NCI-H82 (cell line): ENCODE data around the gene C9orf152.
"Not testable (repeated sequence)": the region's sequence is repeated elsewhere in the genome, so short reads cannot be mapped to it uniquely, and the experiment has no call there.

Experiments
- DNase-seq: peaks from one replicate; lab custom pipeline; 2025; lab: John Stamatoyannopoulos, UW

C9orf152 gene

DNA sequence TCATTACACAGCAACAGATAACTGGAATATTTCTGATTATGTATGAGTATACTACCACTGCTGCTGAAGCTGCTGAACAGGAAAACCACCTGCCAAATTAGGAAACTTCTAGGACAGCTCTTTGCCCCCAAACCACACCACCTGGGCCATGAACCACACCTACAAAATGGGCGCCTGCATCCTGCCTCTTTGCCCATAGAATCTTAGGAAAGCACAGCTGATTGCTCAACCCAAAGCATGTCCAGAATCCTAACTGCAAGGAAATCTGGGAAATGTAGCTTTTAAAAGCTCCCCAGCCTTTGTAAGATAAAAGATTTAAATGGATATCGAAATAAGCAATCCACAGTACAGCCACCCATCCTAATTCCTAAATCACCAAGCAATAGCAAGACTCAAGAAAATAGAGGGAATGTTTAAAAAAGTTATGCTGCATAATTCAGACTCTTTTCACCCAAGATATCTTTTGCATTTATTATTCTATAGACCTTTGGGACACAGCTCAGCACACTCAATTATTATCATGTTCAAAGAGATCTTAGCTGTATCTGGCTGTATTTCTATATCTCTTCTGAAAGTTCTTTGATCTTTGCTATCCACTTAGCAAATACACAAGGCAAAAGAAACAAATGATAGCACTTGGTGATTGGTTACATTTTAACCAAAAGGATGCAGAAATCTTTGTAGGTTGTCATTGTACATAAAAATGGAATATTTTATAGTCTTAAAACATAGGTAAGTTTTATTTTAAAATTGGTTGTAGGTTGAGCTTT is 6.8 kb upstream of the C9orf152 start:
- DNase-seq, result no peak

DNA sequence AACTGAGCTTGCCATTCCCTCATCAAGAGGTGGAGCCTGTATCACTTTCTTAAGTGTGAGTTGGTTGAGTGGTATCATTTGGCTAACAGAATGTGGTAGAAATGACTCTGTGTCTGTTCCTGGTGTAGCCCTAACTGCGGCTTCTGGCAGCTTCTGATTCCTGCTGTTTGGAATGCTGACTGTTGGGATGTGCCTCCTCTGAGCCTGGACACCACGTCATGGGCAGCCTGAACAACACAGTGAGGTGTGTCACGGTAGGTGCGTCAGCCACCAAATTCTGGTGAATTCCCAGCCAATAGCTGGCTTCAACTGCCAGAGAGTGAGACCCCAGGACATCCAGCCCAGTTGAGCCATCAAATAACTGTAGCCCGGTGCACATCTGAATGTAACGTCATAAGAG is 6.1 kb upstream of the C9orf152 start:
- no peak for DNase-seq

DNA sequence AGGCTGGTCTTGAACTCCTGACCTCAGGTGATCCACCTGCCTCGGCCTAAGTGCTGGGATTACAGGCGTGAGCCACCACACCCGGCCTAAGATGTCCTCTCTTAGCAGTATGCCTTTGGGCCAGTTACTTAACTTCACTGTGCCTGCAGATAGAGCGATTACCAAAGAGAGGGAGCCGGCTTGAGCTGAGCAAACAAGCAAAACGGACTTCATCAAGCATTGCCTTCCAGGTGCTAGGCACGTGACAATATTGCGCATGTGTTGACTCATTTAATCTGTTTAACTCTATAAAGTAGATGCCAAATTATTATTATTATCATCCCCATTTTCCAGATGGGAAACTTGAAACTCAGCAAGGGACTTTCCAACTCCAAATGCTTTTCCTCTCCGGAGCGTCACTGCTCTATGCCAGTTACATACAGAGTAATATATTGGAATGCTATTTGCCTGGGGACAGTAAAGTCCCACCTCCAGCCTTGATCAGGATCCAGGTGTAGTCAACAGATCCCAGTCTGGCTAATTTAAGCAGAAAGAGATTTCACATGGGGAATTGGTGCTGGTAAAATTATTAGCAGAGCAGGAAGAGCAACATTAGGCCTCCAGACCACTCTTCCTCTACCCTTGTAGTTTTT is 5.6 kb upstream of the C9orf152 start:
- no peak for DNase-seq

DNA sequence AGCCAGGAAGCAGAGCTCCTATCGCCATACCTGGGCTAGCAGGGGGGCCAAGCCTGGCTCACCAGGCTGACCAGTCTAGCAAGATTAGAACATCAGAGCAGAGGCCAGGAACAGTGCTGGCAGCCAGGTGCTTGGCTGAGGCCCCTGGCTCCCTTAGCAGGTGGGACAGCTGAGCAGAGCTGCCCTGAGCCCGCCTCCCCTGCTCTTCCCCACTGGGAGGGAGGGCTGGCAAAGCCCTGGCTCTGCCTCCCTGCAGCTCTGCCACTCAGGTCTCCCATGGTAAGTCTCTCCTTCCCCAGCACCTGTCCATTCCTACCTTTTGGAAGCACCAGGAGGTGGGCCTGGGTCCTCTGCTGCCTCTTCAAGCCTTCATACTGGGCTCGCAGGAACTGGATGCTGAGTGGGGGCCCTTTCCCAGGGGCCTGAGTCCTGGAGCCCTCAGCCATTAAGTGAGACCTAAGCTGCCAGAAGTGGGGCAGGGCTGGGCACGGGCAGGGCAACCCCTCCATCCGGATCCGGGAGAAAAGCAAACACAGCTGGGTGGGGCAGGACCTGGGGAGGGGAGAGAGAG is 803 bp downstream of the C9orf152 start:
- DNase-seq, result no peak

GRCh38 chr9:110206389-110206788 is 1.6 kb downstream of the C9orf152 start:
- no peak for DNase-seq

DNA sequence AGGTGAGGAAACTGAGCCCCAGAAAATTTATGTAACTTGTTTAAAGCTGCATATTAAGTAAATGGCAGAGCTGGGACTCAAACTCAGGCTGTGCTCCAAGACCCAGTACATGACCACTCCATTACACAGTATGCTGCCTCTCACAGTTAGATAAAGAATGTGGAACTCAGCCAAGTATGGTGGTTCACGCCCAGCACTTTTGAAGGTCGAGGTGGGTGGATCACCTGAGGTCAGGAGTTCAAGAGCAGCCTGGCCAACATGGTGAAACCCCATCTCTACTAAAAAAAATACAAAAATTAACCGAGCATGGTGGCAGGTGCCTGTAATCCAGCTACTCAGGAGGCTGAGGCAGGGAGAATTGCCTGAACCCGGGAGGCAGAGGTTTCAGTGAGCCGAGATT is 2.3 kb downstream of the C9orf152 start:
- DNase-seq, result not testable (repeated sequence)

DNA sequence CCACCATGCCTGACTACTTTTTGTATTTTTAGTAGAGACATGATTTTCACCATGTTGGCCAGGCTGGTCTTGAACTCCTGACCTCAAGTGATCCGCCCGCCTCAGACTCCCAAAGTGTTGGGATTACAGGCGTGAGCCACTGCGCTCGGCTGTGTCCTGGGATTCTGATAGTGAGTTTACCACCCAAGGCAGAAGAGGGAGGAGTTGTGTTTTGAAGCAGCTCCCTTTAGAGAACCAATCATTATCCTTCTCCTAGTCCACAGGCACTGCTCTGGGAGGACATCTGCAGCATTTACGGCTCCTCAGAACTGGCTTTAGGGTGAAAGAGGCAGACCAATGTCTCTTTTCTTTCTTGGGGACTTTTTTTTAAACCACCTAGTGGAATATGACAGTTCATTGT is 5.7 kb downstream of the C9orf152 start:
- DNase-seq, result no peak

DNA sequence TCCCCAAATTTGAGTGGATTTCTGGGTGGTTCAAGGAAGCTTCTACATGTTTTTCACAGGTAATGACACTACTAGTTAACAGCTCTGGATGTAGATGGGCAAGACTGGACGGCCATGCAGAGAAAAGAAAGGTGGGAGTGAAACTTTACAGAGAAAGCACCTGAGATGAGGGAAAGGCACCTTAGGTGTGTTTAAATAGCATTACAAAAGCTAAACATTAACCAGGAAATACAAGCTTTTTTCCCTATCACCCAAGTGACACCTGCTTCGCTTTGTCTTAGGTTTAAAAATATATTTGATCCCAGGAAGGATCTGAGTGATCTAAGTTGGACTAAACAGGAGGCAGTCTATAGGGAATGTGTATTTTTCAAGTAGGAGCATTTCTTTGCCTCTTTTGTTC is 8.3 kb downstream of the C9orf152 start:
- DNase-seq, result no peak

DNA sequence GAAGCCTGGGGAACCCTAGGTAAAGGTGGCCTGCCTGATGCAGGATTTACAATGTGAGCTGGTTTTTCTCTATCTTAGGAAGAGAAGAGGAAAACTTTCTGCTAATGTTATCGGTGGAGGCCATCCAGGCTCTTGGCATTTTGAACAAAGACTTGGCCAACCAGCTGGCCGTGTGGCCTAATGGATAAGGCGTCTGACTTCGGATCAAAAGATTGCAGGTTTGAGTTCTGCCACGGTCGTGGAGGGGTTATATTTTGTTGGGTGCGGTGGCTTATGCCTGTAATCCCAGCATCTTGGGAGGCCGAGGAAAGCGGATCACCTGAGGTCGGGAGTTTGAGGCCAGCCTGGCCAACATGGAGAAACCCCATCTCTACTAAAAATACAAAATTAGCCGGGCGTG is 9.6 kb downstream of the C9orf152 start:
- DNase-seq, result no peak

- no peak for DNase-seq
These were observed 10.4 kb downstream of the C9orf152 start for GRCh38 chr9:110197330-110198187.

- DNase-seq, result not testable (repeated sequence)
These were observed 11.9 kb downstream of the C9orf152 start for GRCh38 chr9:110196084-110196499.

DNA sequence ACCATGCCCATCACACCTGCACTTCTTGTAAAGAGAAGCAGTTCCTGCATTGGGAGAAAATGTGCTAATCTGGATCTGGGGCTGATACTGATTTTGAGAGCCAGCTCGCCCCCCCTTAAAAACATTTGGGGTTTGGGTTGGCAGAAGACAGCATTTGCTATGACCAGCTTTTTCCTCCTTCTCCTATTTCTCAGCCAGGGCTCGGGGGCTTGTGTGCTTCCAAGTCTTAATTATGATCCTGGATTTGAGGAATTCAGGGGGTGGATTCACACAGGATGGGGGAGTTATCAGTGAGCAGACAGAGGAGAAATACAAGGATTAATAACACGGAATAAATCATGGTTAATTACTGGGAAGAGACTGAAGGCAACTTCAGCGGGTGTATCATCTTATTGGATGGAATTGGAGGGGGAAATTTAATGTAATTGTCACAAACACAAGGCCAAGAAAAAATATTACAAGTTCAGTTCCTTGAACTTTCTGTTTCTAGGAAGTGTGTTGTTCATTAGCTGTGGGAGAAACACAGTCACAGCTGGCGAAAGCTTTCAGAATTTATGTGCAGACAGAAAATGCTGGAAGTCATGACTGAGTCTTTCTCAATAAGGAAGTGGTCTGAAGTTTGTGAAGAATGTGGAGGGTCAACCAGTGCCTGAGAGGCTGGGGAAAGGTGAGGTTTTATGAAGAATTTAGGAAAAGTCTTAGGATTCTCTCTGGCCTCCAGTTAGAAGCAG is 15.3 kb downstream of the C9orf152 start:
- no peak for DNase-seq

- no peak for DNase-seq
These were observed 16.3 kb downstream of the C9orf152 start for GRCh38 chr9:110191615-110192014.

GRCh38 chr9:110189559-110190320 is 18.2 kb downstream of the C9orf152 start:
- DNase-seq, result no peak

DNA sequence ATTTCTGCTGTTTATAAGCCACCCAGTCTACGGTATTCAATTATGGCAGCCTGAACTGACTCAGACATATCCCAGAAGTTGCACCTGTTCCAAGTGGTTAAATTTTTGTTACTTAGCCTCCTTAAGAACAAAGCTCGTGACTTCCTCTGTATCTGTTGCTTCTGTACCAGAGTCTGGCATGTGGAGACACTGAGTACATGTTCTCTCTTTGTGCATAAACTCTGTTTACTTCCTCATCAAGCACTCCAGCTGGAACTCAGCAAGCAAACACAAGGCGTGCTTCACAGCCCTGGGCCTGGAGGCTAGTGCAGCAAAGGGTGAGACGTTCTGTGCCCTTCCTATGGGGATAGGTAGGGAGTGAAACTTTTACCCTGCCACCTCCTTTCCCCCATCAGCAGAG is 19.0 kb downstream of the C9orf152 start:
- no peak for DNase-seq

DNA sequence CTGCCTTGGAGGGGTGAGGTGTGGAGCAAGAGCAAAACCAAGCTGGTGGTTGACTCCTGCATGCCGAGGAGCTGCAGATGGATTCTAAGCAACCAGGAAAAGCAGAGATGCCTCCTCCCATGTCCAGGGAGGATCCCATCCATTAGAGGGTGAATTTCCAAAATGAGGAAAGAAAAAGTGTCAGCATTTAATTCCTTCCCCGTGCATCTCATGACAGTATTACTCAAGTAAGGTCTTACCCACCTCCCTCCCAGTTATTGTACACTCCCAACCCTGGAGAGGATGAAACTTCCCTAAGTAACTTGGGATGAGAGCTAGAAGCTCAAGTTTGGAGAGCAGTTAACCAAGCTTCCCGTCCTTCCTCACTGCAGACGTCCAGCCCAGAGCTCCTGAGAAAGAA is 19.9 kb downstream of the C9orf152 start:
- no peak for DNase-seq

DNA sequence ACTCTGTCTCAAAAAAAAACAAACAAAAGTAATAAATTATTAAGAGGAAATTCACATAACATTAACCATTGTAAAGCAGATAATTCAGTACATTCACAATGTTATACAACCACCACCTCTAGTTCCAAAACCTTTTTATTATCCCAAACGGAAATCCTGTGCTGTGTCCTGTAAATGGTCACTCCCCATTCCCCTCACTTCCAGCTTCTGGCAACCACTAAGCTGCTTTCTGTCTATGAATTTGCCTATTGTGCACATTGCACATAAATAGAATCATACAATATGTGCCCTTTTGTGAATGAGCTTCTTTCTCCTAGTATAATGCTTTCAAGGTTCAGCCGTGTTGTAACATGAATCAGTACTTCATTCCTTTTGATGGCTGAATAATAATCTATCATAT is 20.8 kb downstream of the C9orf152 start:
- no peak for DNase-seq

DNA sequence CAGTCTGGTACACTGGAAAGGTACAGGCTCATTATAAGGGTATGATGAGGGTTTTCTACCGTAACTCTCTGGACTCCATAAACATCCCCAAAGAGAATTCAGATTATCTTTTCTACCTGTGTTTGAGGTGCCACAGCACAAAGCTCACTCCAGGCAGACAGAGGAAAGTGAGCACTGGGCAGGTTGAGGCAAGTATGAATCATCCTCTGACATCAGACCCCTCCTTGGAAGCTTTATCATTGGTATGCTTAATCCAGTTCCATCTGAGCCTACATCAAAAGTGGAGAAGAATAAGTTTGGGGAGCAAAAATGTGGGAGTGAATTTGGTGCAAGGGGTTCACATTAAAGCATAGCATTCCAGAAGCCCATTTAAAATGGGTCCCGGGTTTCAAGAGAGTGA is 21.7 kb downstream of the C9orf152 start:
- no peak for DNase-seq

GRCh38 chr9:110185806-110186205 is 22.2 kb downstream of the C9orf152 start:
- no peak for DNase-seq

DNA sequence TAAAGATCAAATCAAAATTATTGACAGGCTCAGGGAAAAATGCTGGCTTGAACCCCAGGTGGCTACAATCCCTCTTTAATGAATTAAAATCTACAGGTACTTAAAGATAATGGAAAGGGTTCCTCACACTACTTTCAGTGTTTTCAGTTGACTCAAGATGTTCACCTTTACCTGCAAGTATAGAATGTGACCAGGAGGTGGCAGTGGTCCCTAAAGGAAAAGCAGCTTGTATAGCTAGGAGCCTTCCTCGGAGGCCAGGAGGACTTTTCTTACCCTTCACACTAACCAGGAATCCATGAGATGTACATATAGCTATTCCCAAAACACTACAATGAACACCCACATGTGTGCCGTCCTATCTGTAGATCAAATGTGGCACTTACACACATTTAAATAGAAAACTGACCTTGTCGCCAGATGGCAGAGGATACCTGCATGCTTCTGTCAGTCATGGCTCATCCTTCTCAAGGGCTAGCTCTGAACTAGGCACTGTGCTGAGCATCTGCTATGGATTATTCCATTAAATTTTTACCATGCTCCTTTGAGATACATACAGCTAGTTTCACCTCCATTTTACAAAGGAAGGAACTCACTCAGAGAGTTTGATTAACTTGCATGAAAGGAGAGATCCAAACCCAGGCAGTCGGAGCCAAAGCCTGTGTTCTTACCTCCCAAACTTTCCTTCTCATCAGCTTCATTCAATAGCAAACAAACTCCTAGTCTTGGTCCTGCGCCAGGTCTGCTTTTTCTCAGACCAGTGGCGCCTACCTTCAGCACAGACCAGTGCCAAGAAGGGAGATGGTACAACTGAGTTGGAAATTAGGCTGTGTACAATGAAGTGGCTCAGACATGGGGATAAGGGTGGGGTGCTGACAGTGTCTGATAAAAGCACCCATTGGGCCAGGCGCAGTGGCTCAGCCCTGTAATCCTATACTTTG is 24.5 kb downstream of the C9orf152 start:
- DNase-seq, result peak; percentile 78
